Thyroid gland (tissue), 4 donors: ENCODE results near the gene NR2F6.

Experiments used
- CTCF ChIP-seq, 6 experiments: fragments of 200-600 bp in 3 of 6; fragments of 450-650 bp in 3 of 6; sonication (generic) in 3 of 6; IDR thresholded peaks; one replicate each; pipeline ENCODE4 v1.5.1; 2016 to 2019; ENCODE audit warnings: antibody characterized with exemption in 6 of 6, mild to moderate bottlenecking in 2 of 6, inconsistent platforms in 1 of 6, moderate library complexity in 1 of 6
- POLR2A ChIP-seq, 2 donors: fragments of 450-650 bp; IDR thresholded peaks; one replicate each; pipeline ENCODE4 v1.6.1; 2017; ENCODE audit warnings: antibody characterized with exemption in 2 of 2, mild to moderate bottlenecking in 2 of 2, moderate library complexity in 1 of 2

GRCh38 chr19:17214508-17215126 is 31.1 kb downstream of the NR2F6 start:
- no peak for TF ChIP-seq POLR2A (IDR thresholded peaks at IDR 0.05)
- TF ChIP-seq CTCF (IDR thresholded peaks at IDR 0.05): no peak
